Osteoblast (primary cell): ENCODE data around the gene SF3B6. TPM values are rescaled to one million over a fixed set of nuclear protein-coding genes. Genes with fewer than 3 reads are reported as not detected.

ENCODE experiments used
- DNase-seq: peaks from one replicate; pipeline ENCODE4 v3.0.0; 2011; ENCODE audit warnings: low spot score, mixed read lengths; ENCODE audit not compliant: insufficient read length; ENCODE audit errors: missing footprints
- H2AFZ ChIP-seq: 2 replicates; pipeline ENCODE4 v1.6.0; 2011; ENCODE audit warnings: mild to moderate bottlenecking, low read length
- H3K27ac ChIP-seq: 2 replicates; pipeline ENCODE4 v1.5.1; 2011; ENCODE audit warnings: mild to moderate bottlenecking, low read depth, low read length, moderate library complexity
- H3K27me3 ChIP-seq: 2 replicates; pipeline ENCODE4 v1.6.0; 2012; ENCODE audit warnings: mild to moderate bottlenecking, control low read depth, inconsistent platforms, low read length, moderate library complexity; ENCODE audit not compliant: insufficient read depth
- H3K36me3 ChIP-seq: 2 replicates; pipeline ENCODE4 v1.5.1; 2011; ENCODE audit warnings: mild to moderate bottlenecking, low read length, control low read depth, moderate library complexity; ENCODE audit not compliant: insufficient read depth
- H3K4me1 ChIP-seq: 2 replicates; pipeline ENCODE4 v1.5.1; 2011; ENCODE audit warnings: mild to moderate bottlenecking, low read length, control low read depth, moderate library complexity; ENCODE audit not compliant: insufficient read depth
- H3K4me2 ChIP-seq: 2 replicates; pipeline ENCODE4 v1.6.0; 2011; ENCODE audit warnings: mild to moderate bottlenecking, low read length; ENCODE audit not compliant: insufficient read depth
- H3K4me3 ChIP-seq: fragments of 200-600 bp; sonication (generic); 3 replicates; pipeline ENCODE4 v1.5.1; 2012; ENCODE audit warnings: mild to moderate bottlenecking, low read length, inconsistent platforms; ENCODE audit not compliant: insufficient read depth
- H3K79me2 ChIP-seq: 2 replicates; pipeline ENCODE4 v1.6.0; 2012; ENCODE audit warnings: mild to moderate bottlenecking, low read length, control low read depth, inconsistent platforms; ENCODE audit not compliant: insufficient read depth
- H3K9me3 ChIP-seq: 2 replicates; pipeline ENCODE4 v1.5.1; 2011; ENCODE audit warnings: low read depth, low read length, control low read depth
- H4K20me1 ChIP-seq: 2 replicates; pipeline ENCODE4 v1.6.0; 2012; ENCODE audit warnings: mild to moderate bottlenecking, low read length, control low read depth; ENCODE audit not compliant: insufficient read depth
- total RNA-seq: library from RNA; depleted of rRNA; stranded (reverse); fragments of >200 nt; gene quantifications from 2 replicates; pipeline ENCODE4 v1.2.3, GENCODE V29; 2012
- TF ChIP-seq, protein P1 (sequence below): IDR thresholded peaks from 2 replicates; pipeline ENCODE4 v1.5.1; 2011; ENCODE audit warnings: mild to moderate bottlenecking, low read depth, low read length, moderate library complexity; ENCODE audit errors: extremely low read depth

SF3B6 gene
- total RNA-seq, 1 donor: 96.6 TPM

DNA sequence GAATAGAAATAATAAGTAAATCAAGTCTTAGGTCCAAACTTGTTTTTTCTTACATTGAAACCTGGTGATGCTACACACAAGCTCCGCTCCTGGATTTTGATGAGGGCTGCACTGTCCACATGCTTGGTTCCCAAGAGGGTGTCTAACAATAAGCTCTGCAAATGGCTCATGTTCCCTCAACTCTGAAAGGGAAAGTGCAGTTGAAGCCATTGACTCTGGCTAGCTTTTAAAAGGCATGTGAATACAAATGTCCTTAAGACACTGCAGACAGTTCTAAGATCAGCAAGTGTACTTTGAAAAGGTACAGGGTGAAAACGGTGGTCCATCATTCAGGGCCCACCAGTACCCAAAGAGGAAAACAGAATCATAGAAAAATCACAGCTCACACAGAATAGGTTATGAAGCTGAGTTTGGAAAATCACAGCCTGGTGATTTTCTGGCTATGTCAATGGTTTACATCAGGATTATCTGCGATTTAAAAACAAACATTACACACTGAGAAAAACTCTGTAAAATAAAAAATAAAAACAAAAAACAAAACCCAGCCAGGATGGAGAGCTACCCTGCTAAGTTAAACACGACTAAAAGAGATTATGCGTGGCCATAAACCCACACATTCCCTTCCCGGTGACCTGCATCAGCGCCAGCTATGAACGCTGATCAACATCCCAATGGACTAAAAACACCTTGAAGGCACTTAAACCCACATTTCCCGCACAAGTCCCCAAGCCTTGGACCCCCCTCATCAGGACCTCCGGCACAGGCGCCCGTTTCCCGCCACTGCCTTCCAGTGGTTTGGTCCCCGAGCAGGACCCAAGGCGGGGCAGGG lies 46.5 kb upstream of the SF3B6 start:
- Histone ChIP-seq H3K27ac (peak overlapping the region; percentile 87), H3K4me3 (peak overlapping the region; percentile 87), H3K4me2 (peak overlapping the region; percentile 89), H3K79me2 (peaks cover 7% of the 10 kb centered on the region), H3K36me3 (no peaks in the 10 kb centered on the region), H3K9me3 (no peaks in the 10 kb centered on the region), H3K4me1 (peaks cover 14% of the 10 kb centered on the region), H3K27me3 (no peaks in the 10 kb centered on the region), H2AFZ (peak overlapping the region; percentile 96), H4K20me1 (no peaks in the 10 kb centered on the region)
- DNase-seq: peak; percentile 80
- TF ChIP-seq, protein P1, sequence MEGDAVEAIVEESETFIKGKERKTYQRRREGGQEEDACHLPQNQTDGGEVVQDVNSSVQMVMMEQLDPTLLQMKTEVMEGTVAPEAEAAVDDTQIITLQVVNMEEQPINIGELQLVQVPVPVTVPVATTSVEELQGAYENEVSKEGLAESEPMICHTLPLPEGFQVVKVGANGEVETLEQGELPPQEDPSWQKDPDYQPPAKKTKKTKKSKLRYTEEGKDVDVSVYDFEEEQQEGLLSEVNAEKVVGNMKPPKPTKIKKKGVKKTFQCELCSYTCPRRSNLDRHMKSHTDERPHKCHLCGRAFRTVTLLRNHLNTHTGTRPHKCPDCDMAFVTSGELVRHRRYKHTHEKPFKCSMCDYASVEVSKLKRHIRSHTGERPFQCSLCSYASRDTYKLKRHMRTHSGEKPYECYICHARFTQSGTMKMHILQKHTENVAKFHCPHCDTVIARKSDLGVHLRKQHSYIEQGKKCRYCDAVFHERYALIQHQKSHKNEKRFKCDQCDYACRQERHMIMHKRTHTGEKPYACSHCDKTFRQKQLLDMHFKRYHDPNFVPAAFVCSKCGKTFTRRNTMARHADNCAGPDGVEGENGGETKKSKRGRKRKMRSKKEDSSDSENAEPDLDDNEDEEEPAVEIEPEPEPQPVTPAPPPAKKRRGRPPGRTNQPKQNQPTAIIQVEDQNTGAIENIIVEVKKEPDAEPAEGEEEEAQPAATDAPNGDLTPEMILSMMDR: no peak

- H3K27ac ChIP-seq: no peak overlapping the region
- H3K4me1 ChIP-seq: peaks cover 14% of the 10 kb centered on the region
- no peaks in the 10 kb centered on the region for H3K9me3 ChIP-seq
- no peaks in the 10 kb centered on the region for H3K36me3 ChIP-seq
- no peak overlapping the region for H3K4me2 ChIP-seq
- no peaks in the 10 kb centered on the region for H3K27me3 ChIP-seq
- H2AFZ ChIP-seq: no peak overlapping the region
- H4K20me1 ChIP-seq: no peaks in the 10 kb centered on the region
- no peak overlapping the region for H3K4me3 ChIP-seq
- H3K79me2 ChIP-seq: peaks cover 7% of the 10 kb centered on the region
- TF ChIP-seq, protein P1: no peak
- no peak for DNase-seq
Observed at GRCh38 chr2:24121469-24121868, 45.3 kb upstream of the SF3B6 start.

- Histone ChIP-seq H3K27ac (no peak overlapping the region), H3K4me3 (no peak overlapping the region), H2AFZ (no peak overlapping the region), H3K4me2 (no peak overlapping the region), H4K20me1 (no peaks in the 10 kb centered on the region), H3K27me3 (no peaks in the 10 kb centered on the region), H3K79me2 (peaks cover 7% of the 10 kb centered on the region), H3K36me3 (no peaks in the 10 kb centered on the region), H3K9me3 (no peaks in the 10 kb centered on the region), H3K4me1 (peaks cover 14% of the 10 kb centered on the region)
- TF ChIP-seq, protein P1: no peak
- DNase-seq: no peak
Observed at GRCh38 chr2:24121066-24121465, 44.9 kb upstream of the SF3B6 start.

- Histone ChIP-seq H3K4me1 (peaks cover 7% of the 10 kb centered on the region), H3K4me3 (no peak overlapping the region), H3K27me3 (no peaks in the 10 kb centered on the region), H3K79me2 (no peaks in the 10 kb centered on the region), H3K9me3 (peaks cover 5% of the 10 kb centered on the region), H4K20me1 (no peaks in the 10 kb centered on the region), H3K4me2 (no peak overlapping the region), H3K36me3 (no peaks in the 10 kb centered on the region), H3K27ac (no peak overlapping the region), H2AFZ (no peak overlapping the region)
- TF ChIP-seq, protein P1: no peak
- no peak for DNase-seq
Observed at GRCh38 chr2:24117902-24118301, 41.8 kb upstream of the SF3B6 start.
